GM19035 (cell line): ENCODE data around the gene AKT3.

Experiments used
- ATAC-seq: cut with Tn5 transposase; IDR thresholded peaks from one replicate; pipeline ENCODE4 v1.9.1; 2021; ENCODE audit not compliant: unreplicated experiment

The AKT3 gene

GRCh38 chr1:243514927-243515326 lies 335.1 kb downstream of the AKT3 start:
- ATAC-seq, result no peak

- peak; percentile 63 for ATAC-seq
These were observed 336.1 kb downstream of the AKT3 start for GRCh38 chr1:243513726-243514491.

GRCh38 chr1:243510928-243511327 lies 339.1 kb downstream of the AKT3 start:
- ATAC-seq, result no peak

GRCh38 chr1:243508943-243509342 lies 341.1 kb downstream of the AKT3 start:
- ATAC-seq, result no peak

GRCh38 chr1:243508303-243508713 lies 341.7 kb downstream of the AKT3 start:
- ATAC-seq, result no peak

GRCh38 chr1:243507672-243508302 lies 342.3 kb downstream of the AKT3 start:
- ATAC-seq, result no peak

GRCh38 chr1:243507001-243507671 lies 342.9 kb downstream of the AKT3 start:
- ATAC-seq, result no peak

GRCh38 chr1:243505986-243506689 lies 343.9 kb downstream of the AKT3 start:
- no peak for ATAC-seq

GRCh38 chr1:243503155-243503554 lies 346.9 kb downstream of the AKT3 start:
- no peak for ATAC-seq

- no peak for ATAC-seq
These were observed 349.0 kb downstream of the AKT3 start for GRCh38 chr1:243501002-243501401.

GRCh38 chr1:243500512-243500911 lies 349.5 kb downstream of the AKT3 start:
- no peak for ATAC-seq

GRCh38 chr1:243499711-243500110 lies 350.3 kb downstream of the AKT3 start:
- ATAC-seq, result no peak

- no peak for ATAC-seq
These were observed 350.8 kb downstream of the AKT3 start for GRCh38 chr1:243499248-243499647.

GRCh38 chr1:243497939-243498681 lies 351.9 kb downstream of the AKT3 start:
- no peak for ATAC-seq

GRCh38 chr1:243496806-243497205 lies 353.2 kb downstream of the AKT3 start:
- ATAC-seq, result no peak

GRCh38 chr1:243496187-243496646 lies 353.8 kb downstream of the AKT3 start:
- ATAC-seq, result no peak

- ATAC-seq, result no peak
These were observed 354.4 kb downstream of the AKT3 start for GRCh38 chr1:243495442-243496186.

GRCh38 chr1:243494741-243495431 lies 355.2 kb downstream of the AKT3 start:
- no peak for ATAC-seq
